COLO668 (cell line): Measurements from ENCODE around the gene SIM1.
"Not testable (repeated sequence)": the region's sequence is repeated elsewhere in the genome, so short reads cannot be mapped to it uniquely, and the experiment has no call there.

ENCODE experiments used
- DNase-seq: peaks from one replicate; lab custom pipeline; 2025; ENCODE audit not compliant: unreplicated experiment; lab: John Stamatoyannopoulos, UW

SIM1 gene

GRCh38 chr6:100354736-100355641 lies 109.7 kb downstream of the SIM1 start:
- DNase-seq: not testable (repeated sequence)

- DNase-seq: no peak
Observed at GRCh38 chr6:100353276-100354015, 111.3 kb downstream of the SIM1 start.

- no peak for DNase-seq
Observed at GRCh38 chr6:100350139-100350538, 114.6 kb downstream of the SIM1 start.

GRCh38 chr6:100349366-100349765 lies 115.4 kb downstream of the SIM1 start:
- no peak for DNase-seq

GRCh38 chr6:100347901-100348550 lies 116.7 kb downstream of the SIM1 start:
- DNase-seq: no peak

GRCh38 chr6:100346828-100347227 lies 117.9 kb downstream of the SIM1 start:
- DNase-seq: no peak

- no peak for DNase-seq
Observed at GRCh38 chr6:100346203-100346602, 118.5 kb downstream of the SIM1 start.

- no peak for DNase-seq
Observed at GRCh38 chr6:100344761-100345160, 120.0 kb downstream of the SIM1 start.

- DNase-seq: no peak
Observed at GRCh38 chr6:100344321-100344720, 120.4 kb downstream of the SIM1 start.

GRCh38 chr6:100343316-100344077 lies 121.2 kb downstream of the SIM1 start:
- no peak for DNase-seq

- no peak for DNase-seq
Observed at GRCh38 chr6:100342830-100343229, 121.9 kb downstream of the SIM1 start.

- no peak for DNase-seq
Observed at GRCh38 chr6:100339574-100340255, 125.0 kb downstream of the SIM1 start.

GRCh38 chr6:100338090-100338489 lies 126.6 kb downstream of the SIM1 start:
- no peak for DNase-seq

- DNase-seq: no peak
Observed at GRCh38 chr6:100336876-100337275, 127.8 kb downstream of the SIM1 start.

- no peak for DNase-seq
Observed at GRCh38 chr6:100335991-100336390, 128.7 kb downstream of the SIM1 start.
